GM12878 (cell line): Measurements from ENCODE around the gene CENPO. TPM values are rescaled to one million over a fixed set of nuclear protein-coding genes. Genes with fewer than 3 reads are reported as not detected.

Experiments
- ATAC-seq: fragments of 200-7000 bp; cut with Tn5 transposase; 3 replicates; pipeline ENCODE4 v1.9.1; 2020; ENCODE audit warnings: mild to moderate bottlenecking, moderate library complexity
- BruUV-seq: library from RNA; stranded (reverse); fragments of 400-500 nt; replicated peaks from 2 replicates; lab custom pipeline; 2021; lab: Mats Ljungman, UMichigan
- CTCF ChIA-PET: fragments of 300-600 bp; sonication (Branson Sonifier 250); formaldehyde crosslinking; extraction: SDS; loops from one replicate; lab custom pipeline; 2021; ENCODE audit warnings: inconsistent platforms; lab: Yijun Ruan, JAX
- POLR2A ChIA-PET: fragments of 350-600 bp; formaldehyde crosslinking; extraction: SDS; loops from one replicate; lab custom pipeline; 2021; ENCODE audit warnings: inconsistent platforms; lab: Charles Lee
- RAD21 ChIA-PET: fragments of 300-600 bp; sonication (Branson Sonifier 250); formaldehyde crosslinking; loops from one replicate; lab custom pipeline; 2023; ENCODE audit warnings: antibody characterized with exemption; ENCODE audit not compliant: unreplicated experiment; lab: Charles Lee
- SMC1A ChIA-PET: fragments of 300-600 bp; sonication (Branson Sonifier 250); formaldehyde crosslinking; loops from one replicate; lab custom pipeline; 2023; ENCODE audit not compliant: unreplicated experiment, uncharacterized antibody; lab: Charles Lee
- DNase-seq: peaks from one replicate; pipeline ENCODE4 v3.0.0-alpha.2; 2011; ENCODE audit warnings: low read depth, low spot score
- FAIRE-seq: peaks from 3 replicates; lab custom pipeline; 2011; peaks lifted over from hg19 to GRCh38; lab: Jason Lieb, UNC
- H2AFZ ChIP-seq: 2 replicates; pipeline ENCODE4 v1.6.0; 2011; ENCODE audit warnings: low read depth, low read length, control low read depth; ENCODE audit not compliant: control insufficient read depth
- H3K27ac ChIP-seq: 2 replicates; pipeline ENCODE4 v1.5.1; 2011; ENCODE audit warnings: control low read depth; ENCODE audit not compliant: control insufficient read depth, insufficient read depth
- H3K27me3 ChIP-seq, 2 experiments: replicated peaks in 1 of 2; 2 replicates each; pipeline versions ENCODE4 v1.6.0 to v1.6.1; 2011; ENCODE audit warnings: low read length in 1 of 2; ENCODE audit not compliant: control insufficient read depth in 2 of 2, insufficient read depth in 2 of 2
- H3K36me3 ChIP-seq, 2 experiments: 2 replicates each; pipeline ENCODE4 v1.5.1; 2011; ENCODE audit warnings: low read length in 1 of 2; ENCODE audit not compliant: control insufficient read depth in 2 of 2, insufficient read depth in 2 of 2
- H3K4me1 ChIP-seq: 2 replicates; pipeline ENCODE4 v1.6.1; 2011; ENCODE audit warnings: mild to moderate bottlenecking, low read length, moderate library complexity, mixed read lengths; ENCODE audit not compliant: control insufficient read depth, insufficient read depth
- H3K4me2 ChIP-seq: 2 replicates; pipeline ENCODE4 v1.6.0; 2011; ENCODE audit warnings: control low read depth; ENCODE audit not compliant: control insufficient read depth, insufficient read depth
- H3K4me3 ChIP-seq: fragments of 200-600 bp; sonication (generic); 2 replicates; pipeline ENCODE4 v1.5.1; 2016
- H3K79me2 ChIP-seq: 2 replicates; pipeline ENCODE4 v1.6.0; 2011; ENCODE audit warnings: low read length; ENCODE audit not compliant: control insufficient read depth, insufficient read depth
- H3K9ac ChIP-seq: 2 replicates; pipeline ENCODE4 v1.8.0; 2011; ENCODE audit warnings: low read length, control low read depth, mixed read lengths; ENCODE audit not compliant: control insufficient read depth, insufficient read depth
- H3K9me3 ChIP-seq: replicated peaks from 3 replicates; pipeline ENCODE4 v1.5.1; 2011; ENCODE audit warnings: mild to moderate bottlenecking, low read length; ENCODE audit not compliant: control insufficient read depth, insufficient read depth
- H4K20me1 ChIP-seq: 2 replicates; pipeline ENCODE4 v1.6.0; 2011; ENCODE audit not compliant: control insufficient read depth, insufficient read depth
- FOXM1 ChIP-seq: IDR thresholded peaks from 2 replicates; pipeline ENCODE4 v1.6.1; 2012; ENCODE audit warnings: low read depth, mild to moderate bottlenecking, inconsistent platforms, low read length, moderate library complexity
- GABPA ChIP-seq: IDR thresholded peaks from 2 replicates; pipeline ENCODE4 v1.6.1; 2014; ENCODE audit warnings: antibody characterized with exemption, low read depth, mild to moderate bottlenecking, inconsistent platforms
- KAT2A ChIP-seq: conservative IDR thresholded peaks from 2 replicates; pipeline ENCODE4 v1.6.1; 2011; ENCODE audit warnings: low read depth, low read length; ENCODE audit not compliant: control insufficient read depth
- KDM1A ChIP-seq: fragments of 200-600 bp; sonication (generic); IDR thresholded peaks from 2 replicates; pipeline ENCODE4 v1.6.1; 2016; ENCODE audit warnings: borderline replicate concordance
- RELB ChIP-seq: fragments of 450-650 bp; IDR thresholded peaks from 2 replicates; pipeline ENCODE4 v1.6.1; 2017; ENCODE audit warnings: low read depth, mild to moderate bottlenecking, moderate library complexity
- SIN3A ChIP-seq: IDR thresholded peaks from 2 replicates; pipeline ENCODE4 v1.6.1; 2012; ENCODE audit warnings: low read depth, low read length, improper control_type of control experiment
- SMAD1 ChIP-seq: fragments of 450-650 bp; IDR thresholded peaks from 2 replicates; pipeline ENCODE4 v1.6.1; 2018; ENCODE audit warnings: mild to moderate bottlenecking, low read depth; ENCODE audit not compliant: partially characterized antibody
- ZBTB4 ChIP-seq: fragments of 450-650 bp; formaldehyde crosslinking; IDR thresholded peaks from 2 replicates; pipeline ENCODE4 v1.4.0; 2022; ENCODE audit warnings: mild to moderate bottlenecking, moderate library complexity
- WGBS: methylation state at CpG from one replicate; pipeline ENCODE4 v1.1.6; 2016; ENCODE audit warnings: low lambda C conversion rate; ENCODE audit not compliant: insufficient replicate concordance, insufficient coverage; ENCODE audit errors: missing lambda C conversion rate; 5-methylcytosine and 5-hydroxymethylcytosine counted together
- in situ Hi-C: fragments of 300-500 bp; cut with MboI; formaldehyde crosslinking; loops from 9 replicates; pipeline ENCODE4 v1.14.3; 2018; ENCODE audit warnings: mixed read lengths
- intact Hi-C: fragments of 100-400 bp; cut with micrococcal nuclease; formaldehyde crosslinking; loops from one replicate; pipeline ENCODE4 v1.14.2; 2022; ENCODE audit not compliant: unreplicated experiment
- polyA plus RNA-seq, 11 experiments: library from polyadenylated mRNA; depleted of rRNA in 4 of 11; unstranded in 6 of 11; stranded (reverse) in 5 of 11; fragments of >200 nt; fragmentation: Nextera tagmentation in 4 of 11; fragmentation: Illumina TruSeq in 1 of 11; extraction: Ambion mirVana in 4 of 11; extraction: Trizol in 1 of 11; gene quantifications; 1 replicate in 1 of 11; 2 replicates in 10 of 11; pipeline versions ENCODE4 v1.2.1 to v1.2.3, GENCODE V29; 2011 to 2016; ENCODE audit warnings: inconsistent platforms in 2 of 11, missing spikeins in 2 of 11, low read depth in 1 of 11
- total RNA-seq, 4 experiments: library from RNA; depleted of rRNA in 3 of 4; stranded (reverse); fragments of >200 nt in 3 of 4; fragmentation: Illumina TruSeq in 1 of 4; extraction: Trizol in 1 of 4; gene quantifications; 2 replicates each; pipeline versions ENCODE4 v1.2.1 to v1.2.3, GENCODE V29; 2013 to 2021
- TF ChIP-seq, protein P1 (sequence below): fragments of 450-650 bp; IDR thresholded peaks from 2 replicates; pipeline ENCODE4 v1.6.1; 2016; ENCODE audit warnings: mild to moderate bottlenecking
- TF ChIP-seq, protein P2 (sequence below): fragments of 450-650 bp; IDR thresholded peaks from 2 replicates; pipeline ENCODE4 v1.6.1; 2017; ENCODE audit warnings: mild to moderate bottlenecking, low read depth, inconsistent platforms; ENCODE audit not compliant: poor library complexity, severe bottlenecking

CENPO gene
- total and polyA plus RNA-seq, 10 of the 15 experiments (the other 5 are each of a cell fraction or from before 2014, with no cell fraction given), result 18.7 to 37.0 (median 31.4) TPM

GRCh38 chr2:24855022-24855622, 61.9 kb downstream of the CENPO start:
- Histone ChIP-seq H3K9me3 (peaks cover 2% of the 10 kb centered on the region; the same call in 1 of the 3 replicates), H2AFZ (no peak overlapping the region), H3K79me2 (no peaks in the 10 kb centered on the region; the same call in 1 of the 2 replicates), H4K20me1 (no peaks in the 10 kb centered on the region), H3K36me3 (peaks cover 0 to 16% of the 10 kb centered on the region in 2 experiments; a peak in 3 of 4 replicates), H3K4me2 (no peak overlapping the region), H3K4me3 (no peak overlapping the region), H3K9ac (no peak overlapping the region), H3K27me3 (no peaks in the 10 kb centered on the region), H3K4me1 (no peaks in the 10 kb centered on the region), H3K27ac (no peak overlapping the region)
- intact Hi-C loops, result no loop called here
- ATAC-seq (no peak), DNase-seq (no peak), FAIRE-seq (no peak)
- 94% methylated on average over 8 of the region's 8 CpGs for WGBS
- RAD21 ChIA-PET, result no interaction called here
- CTCF ChIA-PET, result no interaction called here
- no TSS peak for BruUV-seq
- SMC1A ChIA-PET, result no interaction called here
- POLR2A ChIA-PET, result interaction anchor here (0.6 kb wide), 1 partner anchor 72 kb away, joined by 3 read pairs; no protein-coding TSS in a partner anchor
- in situ Hi-C loops, result no loop called here
- TF ChIP-seq SIN3A (no peak), KDM1A (no peak), RELB (no peak), FOXM1 (no peak), ZBTB4 (CRISPR knock-in tag) (no peak), GABPA (no peak), KAT2A (no peak), SMAD1 (no peak)
- TF ChIP-seq, protein P1, sequence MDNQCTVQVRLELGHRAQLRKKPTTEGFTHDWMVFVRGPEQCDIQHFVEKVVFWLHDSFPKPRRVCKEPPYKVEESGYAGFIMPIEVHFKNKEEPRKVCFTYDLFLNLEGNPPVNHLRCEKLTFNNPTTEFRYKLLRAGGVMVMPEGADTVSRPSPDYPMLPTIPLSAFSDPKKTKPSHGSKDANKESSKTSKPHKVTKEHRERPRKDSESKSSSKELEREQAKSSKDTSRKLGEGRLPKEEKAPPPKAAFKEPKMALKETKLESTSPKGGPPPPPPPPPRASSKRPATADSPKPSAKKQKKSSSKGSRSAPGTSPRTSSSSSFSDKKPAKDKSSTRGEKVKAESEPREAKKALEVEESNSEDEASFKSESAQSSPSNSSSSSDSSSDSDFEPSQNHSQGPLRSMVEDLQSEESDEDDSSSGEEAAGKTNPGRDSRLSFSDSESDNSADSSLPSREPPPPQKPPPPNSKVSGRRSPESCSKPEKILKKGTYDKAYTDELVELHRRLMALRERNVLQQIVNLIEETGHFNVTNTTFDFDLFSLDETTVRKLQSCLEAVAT, result no peak
- TF ChIP-seq, protein P2, sequence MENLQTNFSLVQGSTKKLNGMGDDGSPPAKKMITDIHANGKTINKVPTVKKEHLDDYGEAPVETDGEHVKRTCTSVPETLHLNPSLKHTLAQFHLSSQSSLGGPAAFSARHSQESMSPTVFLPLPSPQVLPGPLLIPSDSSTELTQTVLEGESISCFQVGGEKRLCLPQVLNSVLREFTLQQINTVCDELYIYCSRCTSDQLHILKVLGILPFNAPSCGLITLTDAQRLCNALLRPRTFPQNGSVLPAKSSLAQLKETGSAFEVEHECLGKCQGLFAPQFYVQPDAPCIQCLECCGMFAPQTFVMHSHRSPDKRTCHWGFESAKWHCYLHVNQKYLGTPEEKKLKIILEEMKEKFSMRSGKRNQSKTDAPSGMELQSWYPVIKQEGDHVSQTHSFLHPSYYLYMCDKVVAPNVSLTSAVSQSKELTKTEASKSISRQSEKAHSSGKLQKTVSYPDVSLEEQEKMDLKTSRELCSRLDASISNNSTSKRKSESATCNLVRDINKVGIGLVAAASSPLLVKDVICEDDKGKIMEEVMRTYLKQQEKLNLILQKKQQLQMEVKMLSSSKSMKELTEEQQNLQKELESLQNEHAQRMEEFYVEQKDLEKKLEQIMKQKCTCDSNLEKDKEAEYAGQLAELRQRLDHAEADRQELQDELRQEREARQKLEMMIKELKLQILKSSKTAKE, result no peak
